Activated CD8-positive, alpha-beta memory T cell treated with anti-CD3 and anti-CD28 coated beads, Interleukin-2, amount 50 U/mL, for 24 hours (primary cell): ENCODE data around the gene PCBD1.
A peak's percentile ranks its signal among the peaks of the same experiment; 100 is the strongest.

ENCODE experiments used
- DNase-seq: peaks from one replicate; pipeline ENCODE4 v3.0.0-alpha.2; 2020; ENCODE audit errors: extremely low read depth

The PCBD1 gene

GRCh38 chr10:70902661-70903261, 14.4 kb upstream of the PCBD1 start:
- no peak for DNase-seq

- no peak for DNase-seq
Observed at GRCh38 chr10:70901276-70901878, 13.0 kb upstream of the PCBD1 start.

- DNase-seq = no peak
Observed at GRCh38 chr10:70899096-70899495, 10.7 kb upstream of the PCBD1 start.

GRCh38 chr10:70898687-70899086, 10.3 kb upstream of the PCBD1 start:
- no peak for DNase-seq

- no peak for DNase-seq
Observed at GRCh38 chr10:70896551-70896950, 8.2 kb upstream of the PCBD1 start.

- no peak for DNase-seq
Observed at GRCh38 chr10:70894416-70894815, 6.1 kb upstream of the PCBD1 start.

GRCh38 chr10:70893227-70894006, 5.1 kb upstream of the PCBD1 start:
- no peak for DNase-seq

GRCh38 chr10:70892631-70893030, 4.3 kb upstream of the PCBD1 start:
- no peak for DNase-seq

GRCh38 chr10:70891627-70892026, 3.3 kb upstream of the PCBD1 start:
- no peak for DNase-seq

GRCh38 chr10:70890917-70891431, 2.6 kb upstream of the PCBD1 start:
- no peak for DNase-seq

- DNase-seq = no peak
Observed at GRCh38 chr10:70889291-70889690, 926 bp upstream of the PCBD1 start.

GRCh38 chr10:70886921-70887665, 1.3 kb downstream of the PCBD1 start:
- no peak for DNase-seq

- DNase-seq = no peak
Observed at GRCh38 chr10:70885931-70886903, 2.1 kb downstream of the PCBD1 start.

GRCh38 chr10:70885481-70885880, 2.9 kb downstream of the PCBD1 start:
- no peak for DNase-seq

- DNase-seq = no peak
Observed at GRCh38 chr10:70884741-70885140, 3.6 kb downstream of the PCBD1 start.

- peak; percentile 65 for DNase-seq
Observed at GRCh38 chr10:70880077-70880534, 8.3 kb downstream of the PCBD1 start.

- no peak for DNase-seq
Observed at GRCh38 chr10:70879207-70879606, 9.2 kb downstream of the PCBD1 start.

- no peak for DNase-seq
Observed at GRCh38 chr10:70874061-70874460, 14.3 kb downstream of the PCBD1 start.

- no peak for DNase-seq
Observed at GRCh38 chr10:70872291-70872690, 16.1 kb downstream of the PCBD1 start.

GRCh38 chr10:70866424-70866823, 21.9 kb downstream of the PCBD1 start:
- no peak for DNase-seq

- DNase-seq = no peak
Observed at GRCh38 chr10:70864935-70865334, 23.4 kb downstream of the PCBD1 start.
